Adipocyte (in vitro differentiated cells): Measurements from ENCODE around the gene PTPN20.

Experiments used
- DNase-seq: peaks from one replicate; pipeline ENCODE4 v3.0.0-alpha.2; 2015; ENCODE audit warnings: low read depth
- H3K27me3 ChIP-seq: replicated peaks from 2 replicates; pipeline ENCODE4 v1.7.0; 2013; ENCODE audit warnings: mild to moderate bottlenecking, low read length, moderate library complexity; ENCODE audit not compliant: control insufficient read depth, insufficient read depth
- H3K36me3 ChIP-seq: 2 replicates; pipeline ENCODE4 v1.7.0; 2013; ENCODE audit warnings: low read length, mild to moderate bottlenecking, moderate library complexity; ENCODE audit not compliant: control insufficient read depth, insufficient read depth, severe bottlenecking
- H3K4me1 ChIP-seq: 2 replicates; pipeline ENCODE4 v1.7.0; 2013; ENCODE audit warnings: mild to moderate bottlenecking, low read length, moderate library complexity; ENCODE audit not compliant: control insufficient read depth, insufficient read depth
- H3K4me3 ChIP-seq: 2 replicates; pipeline ENCODE4 v1.7.0; 2013; ENCODE audit warnings: mild to moderate bottlenecking, low read length, moderate library complexity
- H3K9ac ChIP-seq: 2 replicates; pipeline ENCODE4 v1.7.0; 2013; ENCODE audit warnings: mild to moderate bottlenecking, low read length, moderate library complexity
- H3K9me3 ChIP-seq: 2 replicates; pipeline ENCODE4 v1.7.0; 2013; ENCODE audit warnings: mild to moderate bottlenecking, low read length, moderate library complexity; ENCODE audit not compliant: control insufficient read depth

PTPN20 gene

GRCh38 chr10:47046321-47047126 is 135.3 kb downstream of the PTPN20 start:
- Histone ChIP-seq H3K27me3 (no peaks in the 10 kb centered on the region), H3K9ac (no peak overlapping the region), H3K4me3 (no peak overlapping the region), H3K36me3 (no peaks in the 10 kb centered on the region), H3K4me1 (peaks cover 13% of the 10 kb centered on the region), H3K9me3 (no peaks in the 10 kb centered on the region)
- DNase-seq = no peak

GRCh38 chr10:47047127-47047504 is 135.9 kb downstream of the PTPN20 start:
- Histone ChIP-seq H3K27me3 (no peaks in the 10 kb centered on the region), H3K9ac (no peak overlapping the region), H3K36me3 (no peaks in the 10 kb centered on the region), H3K4me3 (no peak overlapping the region), H3K4me1 (peaks cover 10% of the 10 kb centered on the region), H3K9me3 (no peaks in the 10 kb centered on the region)
- DNase-seq = no peak

GRCh38 chr10:47047577-47048525 is 136.6 kb downstream of the PTPN20 start:
- Histone ChIP-seq H3K9me3 (no peaks in the 10 kb centered on the region), H3K4me3 (no peak overlapping the region), H3K4me1 (peaks cover 10% of the 10 kb centered on the region), H3K36me3 (no peaks in the 10 kb centered on the region), H3K9ac (no peak overlapping the region), H3K27me3 (no peaks in the 10 kb centered on the region)
- peak; percentile 86 for DNase-seq

- no peak for DNase-seq
- H3K4me3 ChIP-seq = no peak overlapping the region
- H3K36me3 ChIP-seq = no peaks in the 10 kb centered on the region
- H3K9ac ChIP-seq = no peak overlapping the region
- no peaks in the 10 kb centered on the region for H3K27me3 ChIP-seq
- peaks cover 10% of the 10 kb centered on the region for H3K4me1 ChIP-seq
- no peaks in the 10 kb centered on the region for H3K9me3 ChIP-seq
These were observed 137.3 kb downstream of the PTPN20 start for GRCh38 chr10:47048526-47048905.

GRCh38 chr10:47049056-47049851 is 138.0 kb downstream of the PTPN20 start:
- Histone ChIP-seq H3K9ac (no peak overlapping the region), H3K27me3 (no peaks in the 10 kb centered on the region), H3K4me3 (no peak overlapping the region), H3K4me1 (peaks cover 10% of the 10 kb centered on the region), H3K36me3 (no peaks in the 10 kb centered on the region), H3K9me3 (no peaks in the 10 kb centered on the region)
- no peak for DNase-seq

- H3K36me3 ChIP-seq = no peaks in the 10 kb centered on the region
- H3K27me3 ChIP-seq = no peaks in the 10 kb centered on the region
- H3K4me3 ChIP-seq = no peak overlapping the region
- no peak overlapping the region for H3K9ac ChIP-seq
- peaks cover 10% of the 10 kb centered on the region for H3K4me1 ChIP-seq
- DNase-seq = no peak
- no peaks in the 10 kb centered on the region for H3K9me3 ChIP-seq
These were observed 138.7 kb downstream of the PTPN20 start for GRCh38 chr10:47049906-47050305.

- DNase-seq = no peak
- Histone ChIP-seq H3K9me3 (no peaks in the 10 kb centered on the region), H3K4me3 (no peak overlapping the region), H3K36me3 (no peaks in the 10 kb centered on the region), H3K27me3 (no peaks in the 10 kb centered on the region), H3K9ac (no peak overlapping the region), H3K4me1 (peaks cover 10% of the 10 kb centered on the region)
These were observed 139.6 kb downstream of the PTPN20 start for GRCh38 chr10:47050618-47051455.

- Histone ChIP-seq H3K27me3 (no peaks in the 10 kb centered on the region), H3K9me3 (no peaks in the 10 kb centered on the region), H3K36me3 (no peaks in the 10 kb centered on the region), H3K4me1 (peaks cover 10% of the 10 kb centered on the region), H3K9ac (no peak overlapping the region), H3K4me3 (no peak overlapping the region)
- DNase-seq = no peak
These were observed 140.6 kb downstream of the PTPN20 start for GRCh38 chr10:47051741-47052238.
